GM21390 (cell line): ENCODE data around the gene POLR2C.
"Not testable (repeated sequence)": the region's sequence is repeated elsewhere in the genome, so short reads cannot be mapped to it uniquely, and the experiment has no call there.

Source experiments
- ATAC-seq: cut with Tn5 transposase; IDR thresholded peaks from one replicate; pipeline ENCODE4 v1.9.1; 2021; ENCODE audit not compliant: unreplicated experiment

POLR2C gene

GRCh38 chr16:57462209-57462977, at the start of gene POLR2C:
Gene POLR2C, plus strand, starts transcription at chr16:57462679. Its CDS starts 46 bp downstream, at chr16:57462725.
- peak; percentile 94 for ATAC-seq

- peak; percentile 75 for ATAC-seq
Measured at GRCh38 chr16:57413301-57413730, 49.2 kb upstream of the POLR2C start.

GRCh38 chr16:57413733-57414132, 48.7 kb upstream of the POLR2C start:
- peak; percentile 16 for ATAC-seq

GRCh38 chr16:57416084-57416483, 46.4 kb upstream of the POLR2C start:
- ATAC-seq: no peak

GRCh38 chr16:57419506-57419905, 43.0 kb upstream of the POLR2C start:
- no peak for ATAC-seq

GRCh38 chr16:57422026-57422944, 40.2 kb upstream of the POLR2C start:
- ATAC-seq: no peak

GRCh38 chr16:57423152-57423551, 39.3 kb upstream of the POLR2C start:
- no peak for ATAC-seq

GRCh38 chr16:57424583-57424982, 37.9 kb upstream of the POLR2C start:
- no peak for ATAC-seq

GRCh38 chr16:57426356-57426755, 36.1 kb upstream of the POLR2C start:
- ATAC-seq: no peak

GRCh38 chr16:57427307-57427706, 35.2 kb upstream of the POLR2C start:
- ATAC-seq: no peak

GRCh38 chr16:57427824-57428223, 34.7 kb upstream of the POLR2C start:
- no peak for ATAC-seq

- ATAC-seq: no peak
Measured at GRCh38 chr16:57430955-57431354, 31.5 kb upstream of the POLR2C start.

- no peak for ATAC-seq
Measured at GRCh38 chr16:57432505-57432904, 30.0 kb upstream of the POLR2C start.

GRCh38 chr16:57432989-57433388, 29.5 kb upstream of the POLR2C start:
- no peak for ATAC-seq

- ATAC-seq: no peak
Measured at GRCh38 chr16:57434003-57434402, 28.5 kb upstream of the POLR2C start.

- ATAC-seq: no peak
Measured at GRCh38 chr16:57435838-57436237, 26.6 kb upstream of the POLR2C start.

- not testable (repeated sequence) for ATAC-seq
Measured at GRCh38 chr16:57439947-57440346, 22.5 kb upstream of the POLR2C start.

GRCh38 chr16:57440551-57440950, 21.9 kb upstream of the POLR2C start:
- ATAC-seq: not testable (repeated sequence)

GRCh38 chr16:57444711-57445110, 17.8 kb upstream of the POLR2C start:
- no peak for ATAC-seq

GRCh38 chr16:57445510-57445909, 17.0 kb upstream of the POLR2C start:
- ATAC-seq: no peak

GRCh38 chr16:57446531-57447185, 15.8 kb upstream of the POLR2C start:
- ATAC-seq: peak; percentile 28
